Left forelimb (tissue), 1 donor: ENCODE measurements around the gene PSMB10.
"Not testable (repeated sequence)": the region's sequence is repeated elsewhere in the genome, so short reads cannot be mapped to it uniquely, and the experiment has no call there.

ENCODE experiments used
- DNase-seq: peaks from one replicate; pipeline ENCODE4 v3.0.0-alpha.2; 2018; ENCODE audit warnings: low spot score

Gene PSMB10

GRCh38 chr16:67924140-67924906 is 12.3 kb downstream of the PSMB10 start:
- DNase-seq, result no peak

GRCh38 chr16:67923414-67924116 is 13.1 kb downstream of the PSMB10 start:
- no peak for DNase-seq

GRCh38 chr16:67922740-67923139 is 13.9 kb downstream of the PSMB10 start:
- no peak for DNase-seq

DNA sequence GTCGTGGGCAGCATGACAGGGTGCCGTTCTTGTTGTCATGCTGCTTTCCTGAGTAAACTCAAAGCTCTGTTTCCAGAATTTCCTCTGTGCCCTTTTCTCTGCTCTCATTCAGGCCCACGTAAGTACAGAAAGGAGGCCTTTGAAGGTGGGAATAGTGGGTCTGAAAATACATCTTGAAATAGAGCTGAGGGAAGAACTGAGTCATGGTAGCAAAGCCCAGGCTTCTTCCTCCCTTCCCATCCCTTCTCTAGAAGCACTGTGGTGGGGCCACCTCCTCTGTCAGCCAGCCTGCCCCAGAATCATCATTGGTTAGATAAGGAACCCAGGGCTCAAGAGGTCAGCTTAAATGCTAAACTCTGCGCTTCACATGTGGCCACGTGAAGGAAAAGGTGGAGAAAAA is 14.4 kb downstream of the PSMB10 start:
- DNase-seq, result no peak

- DNase-seq, result no peak
Measured at GRCh38 chr16:67919622-67920221, 16.9 kb downstream of the PSMB10 start.

- DNase-seq, result no peak
Measured at GRCh38 chr16:67917852-67918236, 18.8 kb downstream of the PSMB10 start.

DNA sequence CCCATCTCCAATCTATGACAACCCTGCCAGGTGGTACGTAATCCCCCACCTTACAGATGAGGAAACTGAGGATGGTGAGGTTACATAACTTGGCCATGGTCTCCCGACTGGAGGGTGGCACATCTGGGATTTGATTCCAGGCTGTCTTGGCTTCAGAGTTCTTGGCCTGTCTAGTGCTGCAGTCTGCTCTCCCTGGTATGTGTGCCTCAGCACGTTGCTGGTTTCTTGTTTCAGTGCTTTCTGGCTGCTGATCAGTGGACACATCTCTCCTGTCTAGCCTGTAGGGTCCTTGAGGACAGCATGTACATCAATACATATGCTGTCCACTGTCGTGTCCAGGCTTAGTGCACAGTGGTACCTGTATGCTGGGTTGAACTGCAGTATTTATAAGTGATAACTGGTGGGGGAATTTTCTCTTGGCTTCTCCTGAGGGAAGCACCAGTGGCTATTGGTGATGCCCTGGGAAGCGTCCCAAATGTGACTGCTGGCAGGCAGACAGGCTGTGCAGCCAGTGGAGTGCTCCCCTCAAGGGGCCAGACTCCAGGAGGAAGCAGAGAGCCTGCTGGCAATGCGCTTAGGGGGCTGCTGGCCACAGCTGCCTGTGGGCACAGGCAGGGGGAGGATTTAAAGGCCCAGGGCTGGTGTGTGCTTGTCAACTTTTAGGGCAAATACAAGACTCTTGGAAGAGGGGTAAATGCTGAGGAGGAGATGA is 19.4 kb downstream of the PSMB10 start:
- no peak for DNase-seq

DNA sequence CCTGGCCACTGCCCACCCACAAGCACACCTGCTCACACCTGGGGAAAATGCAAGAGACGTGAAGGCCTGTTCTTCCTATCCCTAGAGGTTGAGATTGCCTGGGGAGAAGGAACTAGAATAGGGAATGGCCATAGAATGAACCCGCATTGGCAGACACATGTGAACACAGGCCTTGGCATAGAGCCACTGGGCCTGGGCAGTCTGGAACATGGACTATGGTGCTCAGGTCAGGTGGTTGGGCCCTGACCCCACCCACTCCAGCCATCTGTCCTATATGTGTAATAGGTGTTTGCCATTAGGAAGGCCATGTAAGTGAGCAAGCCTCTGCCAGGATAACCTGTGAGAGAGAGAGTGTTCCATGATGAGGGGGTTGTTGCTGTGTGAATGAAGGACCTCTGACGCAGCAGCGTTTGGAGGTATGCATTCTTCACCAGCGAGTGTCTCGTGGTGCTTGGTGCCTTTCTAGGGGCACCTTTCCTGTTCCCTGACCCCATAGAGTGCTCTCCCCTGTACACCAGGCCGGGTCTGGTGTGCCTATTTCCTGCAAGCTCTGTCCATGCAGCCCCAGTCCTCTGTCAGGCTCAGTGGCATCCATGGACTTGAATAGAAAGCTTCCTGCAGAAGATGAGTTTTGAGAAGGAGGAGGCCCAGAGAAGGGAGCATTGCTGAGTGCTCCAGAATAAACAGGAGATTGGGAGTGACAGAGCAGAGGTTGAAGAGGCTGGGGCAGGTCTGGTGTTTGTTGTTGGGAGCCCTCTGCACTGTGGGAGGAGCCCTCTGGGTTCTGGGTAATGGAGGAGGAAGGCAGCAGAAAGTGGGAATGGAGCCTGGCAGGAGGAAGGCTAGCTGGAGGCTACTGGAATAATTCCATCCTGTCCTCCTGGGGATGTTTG is 20.6 kb downstream of the PSMB10 start:
- no peak for DNase-seq

GRCh38 chr16:67915496-67915769 is 21.2 kb downstream of the PSMB10 start:
- DNase-seq, result not testable (repeated sequence)

DNA sequence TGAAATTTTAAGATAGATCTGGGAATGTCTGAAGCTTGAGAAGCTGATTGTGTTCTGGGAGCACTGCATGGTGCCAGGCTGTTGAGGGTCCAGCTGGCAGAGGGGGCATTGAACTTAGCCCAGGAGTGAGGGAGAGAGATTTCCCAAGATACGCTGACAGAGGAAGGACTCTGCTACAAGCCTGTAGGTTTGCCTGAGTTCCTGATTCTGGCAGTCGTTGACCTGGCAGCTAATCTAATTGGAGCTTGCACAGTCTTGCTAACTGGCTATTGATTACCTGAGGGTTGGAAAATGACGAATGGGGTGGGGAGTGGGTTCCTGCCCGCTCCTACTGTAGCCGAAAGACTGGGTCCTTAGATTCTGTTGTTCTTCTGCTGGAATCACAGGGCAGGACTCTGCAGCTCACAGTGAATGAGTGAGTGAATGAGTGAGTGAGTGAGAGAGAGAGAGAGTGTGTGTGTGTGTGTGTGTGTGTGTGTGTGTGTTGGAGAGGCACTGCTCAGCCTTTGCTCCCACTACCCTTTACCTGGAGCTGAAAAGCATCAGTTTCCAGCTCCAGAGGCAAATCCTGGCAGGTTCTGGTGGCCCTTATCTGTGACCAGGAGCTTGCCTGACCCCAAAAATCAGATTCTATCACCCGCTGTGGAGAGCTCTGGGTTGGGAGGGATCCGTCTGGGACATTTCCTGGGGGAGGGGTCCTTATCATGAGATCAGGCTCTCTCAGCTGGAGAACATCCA is 21.7 kb downstream of the PSMB10 start:
- no peak for DNase-seq

GRCh38 chr16:67910158-67910557 is 26.5 kb downstream of the PSMB10 start:
- DNase-seq, result no peak

GRCh38 chr16:67909056-67909742 is 27.5 kb downstream of the PSMB10 start:
- no peak for DNase-seq

- DNase-seq, result no peak
Measured at GRCh38 chr16:67907397-67908180, 29.1 kb downstream of the PSMB10 start.

DNA sequence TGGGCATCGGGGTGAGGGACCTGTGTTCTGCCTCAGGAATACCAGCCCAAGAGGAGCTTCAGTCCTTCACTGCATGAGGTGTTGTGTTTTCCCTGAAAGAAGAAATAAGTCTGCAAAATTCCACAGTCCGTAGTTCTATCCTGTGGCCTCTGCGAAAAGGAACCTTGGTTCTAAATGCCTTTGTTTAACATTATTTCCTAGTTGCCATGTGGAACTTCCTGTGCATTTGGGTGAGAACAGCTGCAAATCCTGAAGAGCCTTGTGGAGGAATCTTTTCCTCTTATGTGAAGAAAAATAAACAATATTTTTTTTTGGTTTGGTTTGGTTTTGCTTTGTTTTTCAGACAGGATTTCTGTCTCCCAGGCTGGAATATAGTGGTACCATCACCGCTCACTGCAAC is 33.8 kb downstream of the PSMB10 start:
- DNase-seq, result no peak

DNA sequence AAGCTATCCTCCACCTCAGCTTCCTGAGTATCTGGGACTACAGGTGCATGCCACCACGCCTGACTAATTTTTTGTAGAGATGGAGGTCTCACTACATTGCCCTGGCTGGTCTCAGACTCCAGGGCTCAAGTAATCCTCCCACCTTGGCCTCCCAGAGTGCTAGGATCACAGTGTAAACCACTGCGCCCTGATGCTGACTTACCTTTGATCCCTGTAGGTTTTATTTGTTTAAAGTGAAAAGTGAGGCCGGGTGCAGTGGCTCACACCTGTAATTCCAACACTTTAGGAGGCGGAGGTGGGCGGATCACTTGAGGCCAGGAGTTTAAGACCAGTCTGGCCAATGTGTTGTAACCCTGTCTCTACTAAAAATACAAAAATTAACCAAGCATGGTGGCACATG is 34.9 kb downstream of the PSMB10 start:
- no peak for DNase-seq

GRCh38 chr16:67897231-67897630 is 39.4 kb downstream of the PSMB10 start:
- no peak for DNase-seq

DNA sequence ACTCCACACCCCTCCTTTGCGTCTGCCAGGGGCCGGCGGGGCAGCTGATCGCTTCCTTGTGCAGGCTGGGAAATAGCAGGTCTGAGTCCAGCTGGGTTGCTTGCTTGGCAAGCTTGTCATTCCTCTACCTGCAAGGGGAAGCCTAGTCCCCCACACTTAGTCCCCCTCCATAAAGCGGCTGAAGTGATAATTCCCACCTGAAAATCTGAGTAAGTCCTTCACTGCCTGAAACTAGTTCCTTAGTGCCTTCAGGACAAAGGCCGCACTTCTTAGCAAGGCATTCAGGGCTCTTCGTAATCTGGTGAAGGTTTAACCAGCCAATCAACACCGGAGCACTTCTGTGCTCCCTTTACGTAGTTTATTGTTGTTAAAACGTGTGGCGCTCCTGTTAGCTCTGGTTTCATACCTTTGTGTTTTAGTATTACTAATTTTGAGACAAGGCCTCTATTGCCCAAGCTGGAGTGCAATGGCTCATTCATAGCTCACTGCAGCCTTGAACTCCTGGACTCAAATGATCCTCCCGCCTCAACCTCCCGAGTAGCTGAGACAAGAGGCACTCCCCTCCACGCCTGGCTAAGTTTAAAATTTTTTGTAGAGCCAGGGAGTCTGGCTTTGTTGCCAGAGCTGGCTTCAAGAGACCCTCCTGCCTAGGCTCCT is 42.8 kb downstream of the PSMB10 start:
- DNase-seq, result no peak

GRCh38 chr16:67892899-67893742 is 43.5 kb downstream of the PSMB10 start, which contains the start of gene PSKH1:
Gene PSKH1 (plus strand): TSS chr16:67893254. CDS start chr16:67908750, 15,496 bp downstream.
- peak; percentile 99 for DNase-seq
